ENCODE results near the gene AADAT.
"Not testable (repeated sequence)": the region's sequence is repeated elsewhere in the genome, so short reads cannot be mapped to it uniquely, and the experiment has no call there.

Gene AADAT

GRCh38 chr4:170049766-170050165 is 40.0 kb downstream of the AADAT start:
- Histone ChIP-seq H3K9ac (ENCODE audit: insufficient read length) (no peak overlapping the region), H3K4me3 (peak overlapping the region; percentile 53), H3K9me3 (ENCODE audit: low read depth, low read length) (no peaks in the 10 kb centered on the region), H3K36me3 (ENCODE audit: insufficient read depth, low read length) (no peaks in the 10 kb centered on the region), H3K27ac (peak overlapping the region; percentile 37)
- TF ChIP-seq FOXP2 (optimal IDR thresholded peaks at IDR 0.05; ENCODE audit: control extremely low read depth, extremely low read length, insufficient read depth) (peak; percentile 38), POLR2AphosphoS5 (IDR thresholded peaks at IDR 0.05; ENCODE audit: borderline replicate concordance, low read depth, low read length) (no peak), EZH2 (IDR thresholded peaks at IDR 0.05) (no peak)
- peak; percentile 86 for DNase-seq (ENCODE audit: low read depth, low spot score)

GRCh38 chr4:170047771-170048354 is 41.9 kb downstream of the AADAT start:
- no peak overlapping the region for H3K27ac ChIP-seq

GRCh38 chr4:170046156-170046555 is 43.6 kb downstream of the AADAT start:
- not testable (repeated sequence) for H3K4me3 ChIP-seq; H3K9ac ChIP-seq (ENCODE audit: insufficient read length); H3K36me3 ChIP-seq (ENCODE audit: insufficient read depth, low read length); DNase-seq (ENCODE audit: low read depth, low spot score); H3K27ac ChIP-seq; H3K9me3 ChIP-seq (ENCODE audit: low read depth, low read length)

More at GRCh38 chr4:170047771-170048354, 41.9 kb downstream of the AADAT start:
- no peaks in the 10 kb centered on the region for H3K36me3 ChIP-seq (ENCODE audit: insufficient read depth, low read length)
- no peak for TF ChIP-seq EZH2 (IDR thresholded peaks at IDR 0.05)
- no peak for TF ChIP-seq POLR2AphosphoS5 (IDR thresholded peaks at IDR 0.05; ENCODE audit: borderline replicate concordance, low read depth, low read length)
- no peak for TF ChIP-seq FOXP2 (optimal IDR thresholded peaks at IDR 0.05; ENCODE audit: control extremely low read depth, extremely low read length, insufficient read depth)
- no peaks in the 10 kb centered on the region for H3K9me3 ChIP-seq (ENCODE audit: low read depth, low read length)
- H3K9ac ChIP-seq (ENCODE audit: insufficient read length) = no peak overlapping the region
- H3K4me3 ChIP-seq = no peak overlapping the region
- peak; percentile 57 for DNase-seq (ENCODE audit: low read depth, low spot score)

GRCh38 chr4:170040031-170040680 is 49.6 kb downstream of the AADAT start:
- TF ChIP-seq EZH2 (IDR thresholded peaks at IDR 0.05) (no peak), FOXP2 (optimal IDR thresholded peaks at IDR 0.05; ENCODE audit: control extremely low read depth, extremely low read length, insufficient read depth) (no peak), POLR2AphosphoS5 (IDR thresholded peaks at IDR 0.05; ENCODE audit: borderline replicate concordance, low read depth, low read length) (no peak)
- no peaks in the 10 kb centered on the region for H3K36me3 ChIP-seq (ENCODE audit: insufficient read depth, low read length)
- H3K9me3 ChIP-seq (ENCODE audit: low read depth, low read length) = no peaks in the 10 kb centered on the region
- H3K9ac ChIP-seq (ENCODE audit: insufficient read length) = no peak overlapping the region
- DNase-seq (ENCODE audit: low read depth, low spot score) = no peak
- no peak overlapping the region for H3K4me3 ChIP-seq
- no peak overlapping the region for H3K27ac ChIP-seq

- Histone ChIP-seq H3K27ac (no peak overlapping the region), H3K9ac (ENCODE audit: insufficient read length) (no peak overlapping the region), H3K9me3 (ENCODE audit: low read depth, low read length) (no peaks in the 10 kb centered on the region), H3K36me3 (ENCODE audit: insufficient read depth, low read length) (no peaks in the 10 kb centered on the region), H3K4me3 (no peak overlapping the region)
- TF ChIP-seq POLR2AphosphoS5 (IDR thresholded peaks at IDR 0.05; ENCODE audit: borderline replicate concordance, low read depth, low read length) (no peak), FOXP2 (optimal IDR thresholded peaks at IDR 0.05; ENCODE audit: control extremely low read depth, extremely low read length, insufficient read depth) (no peak), EZH2 (IDR thresholded peaks at IDR 0.05) (no peak)
- DNase-seq (ENCODE audit: low read depth, low spot score) = no peak
These were observed 51.0 kb downstream of the AADAT start for GRCh38 chr4:170038769-170039168.

- Histone ChIP-seq H3K27ac (no peak overlapping the region), H3K36me3 (ENCODE audit: insufficient read depth, low read length) (no peaks in the 10 kb centered on the region), H3K9ac (ENCODE audit: insufficient read length) (no peak overlapping the region), H3K4me3 (no peak overlapping the region), H3K9me3 (ENCODE audit: low read depth, low read length) (no peaks in the 10 kb centered on the region)
- TF ChIP-seq EZH2 (IDR thresholded peaks at IDR 0.05) = no peak
- DNase-seq (ENCODE audit: low read depth, low spot score) = no peak
These were observed 51.5 kb downstream of the AADAT start for GRCh38 chr4:170038232-170038631.

- H3K36me3 ChIP-seq (ENCODE audit: insufficient read depth, low read length) = no peaks in the 10 kb centered on the region
- no peak for DNase-seq (ENCODE audit: low read depth, low spot score)
- H3K4me3 ChIP-seq = no peak overlapping the region
- H3K9ac ChIP-seq (ENCODE audit: insufficient read length) = no peak overlapping the region
- no peaks in the 10 kb centered on the region for H3K9me3 ChIP-seq (ENCODE audit: low read depth, low read length)
- no peak overlapping the region for H3K27ac ChIP-seq
- TF ChIP-seq POLR2AphosphoS5 (IDR thresholded peaks at IDR 0.05; ENCODE audit: borderline replicate concordance, low read depth, low read length) (no peak), EZH2 (IDR thresholded peaks at IDR 0.05) (no peak), FOXP2 (optimal IDR thresholded peaks at IDR 0.05; ENCODE audit: control extremely low read depth, extremely low read length, insufficient read depth) (no peak)
These were observed 52.3 kb downstream of the AADAT start for GRCh38 chr4:170037481-170037880.

- Histone ChIP-seq H3K27ac (no peak overlapping the region), H3K9me3 (ENCODE audit: low read depth, low read length) (no peaks in the 10 kb centered on the region), H3K4me3 (no peak overlapping the region), H3K9ac (ENCODE audit: insufficient read length) (no peak overlapping the region), H3K36me3 (ENCODE audit: insufficient read depth, low read length) (no peaks in the 10 kb centered on the region)
- no peak for DNase-seq (ENCODE audit: low read depth, low spot score)
- TF ChIP-seq EZH2 (IDR thresholded peaks at IDR 0.05) (no peak), POLR2AphosphoS5 (IDR thresholded peaks at IDR 0.05; ENCODE audit: borderline replicate concordance, low read depth, low read length) (no peak), FOXP2 (optimal IDR thresholded peaks at IDR 0.05; ENCODE audit: control extremely low read depth, extremely low read length, insufficient read depth) (no peak)
These were observed 53.9 kb downstream of the AADAT start for GRCh38 chr4:170035845-170036244.

GRCh38 chr4:170035231-170035630 is 54.5 kb downstream of the AADAT start:
- H3K36me3 ChIP-seq (ENCODE audit: insufficient read depth, low read length) = no peaks in the 10 kb centered on the region
- H3K9me3 ChIP-seq (ENCODE audit: low read depth, low read length) = no peaks in the 10 kb centered on the region
- TF ChIP-seq FOXP2 (optimal IDR thresholded peaks at IDR 0.05; ENCODE audit: control extremely low read depth, extremely low read length, insufficient read depth) (no peak), POLR2AphosphoS5 (IDR thresholded peaks at IDR 0.05; ENCODE audit: borderline replicate concordance, low read depth, low read length) (no peak), EZH2 (IDR thresholded peaks at IDR 0.05) (no peak)
- H3K27ac ChIP-seq = no peak overlapping the region
- no peak for DNase-seq (ENCODE audit: low read depth, low spot score)
- H3K9ac ChIP-seq (ENCODE audit: insufficient read length) = no peak overlapping the region
- no peak overlapping the region for H3K4me3 ChIP-seq
